GM21825 (cell line): ENCODE results near the gene KIF2A.

Source experiments
- ATAC-seq: cut with Tn5 transposase; IDR thresholded peaks from one replicate; pipeline ENCODE4 v1.9.1; 2021; ENCODE audit warnings: mild to moderate bottlenecking, moderate library complexity; ENCODE audit not compliant: unreplicated experiment

KIF2A gene

DNA sequence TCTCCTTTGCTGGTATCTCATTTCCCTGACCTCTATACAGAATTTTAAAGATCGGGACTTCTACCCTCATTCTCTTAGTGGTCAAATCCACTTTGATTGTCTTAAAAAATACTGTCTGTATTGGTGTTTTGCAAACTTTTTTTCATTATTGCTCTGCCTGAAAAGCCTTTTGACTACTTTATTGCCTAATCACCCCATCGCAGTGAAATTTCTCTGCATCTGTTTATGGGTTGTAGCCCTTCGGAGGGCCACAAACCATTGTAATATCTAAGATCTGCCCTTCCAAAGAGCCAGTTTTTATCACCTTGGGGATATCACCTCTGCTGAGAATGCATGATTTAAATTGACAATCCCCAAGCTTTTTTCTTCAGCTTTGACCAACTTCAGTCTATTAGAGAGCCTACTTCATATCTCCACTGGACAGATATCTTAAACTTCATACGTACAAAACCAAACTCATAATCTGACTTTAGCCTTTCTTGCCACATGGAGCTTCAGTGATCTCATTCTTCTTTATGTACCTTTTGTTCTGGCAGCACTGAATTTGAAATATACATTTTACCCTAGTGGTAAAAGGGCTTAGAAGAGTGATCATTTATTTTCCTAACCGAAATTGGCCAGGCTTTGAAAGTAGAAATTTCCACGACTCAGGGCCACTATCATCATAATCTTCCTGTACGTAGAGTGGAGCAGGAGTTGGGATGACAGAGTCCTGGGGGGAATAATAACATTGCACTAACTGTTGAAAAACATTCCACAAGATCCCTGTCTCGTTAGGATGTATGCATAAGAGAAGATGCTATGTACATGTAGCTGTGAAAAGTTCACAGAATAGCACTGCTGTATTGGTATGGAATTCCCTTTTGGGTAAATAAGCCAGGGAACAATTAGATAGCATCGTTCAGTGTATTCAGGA is 21.4 kb downstream of the KIF2A start:
- no peak for ATAC-seq

- no peak for ATAC-seq
These were observed 22.9 kb downstream of the KIF2A start for GRCh38 chr5:62328772-62329491.

DNA sequence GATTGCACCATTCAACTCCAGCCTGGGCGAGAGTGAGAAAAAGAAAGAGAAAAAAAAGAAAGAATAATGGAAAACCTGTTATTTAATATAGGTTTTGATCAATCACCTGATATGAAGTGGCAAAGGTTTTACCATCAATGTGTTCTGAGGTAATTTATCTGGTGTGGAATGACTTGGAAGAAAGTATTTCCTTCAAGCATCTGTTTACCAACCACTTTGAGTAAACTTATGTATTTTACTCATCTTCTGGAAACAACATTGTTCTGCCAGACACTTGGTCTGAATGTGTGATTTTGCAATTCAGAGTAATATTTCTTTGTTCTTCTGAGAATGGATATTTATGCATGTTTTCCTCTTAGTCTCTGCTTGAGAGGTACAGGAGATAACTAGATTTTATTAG is 24.3 kb downstream of the KIF2A start:
- ATAC-seq, result no peak

DNA sequence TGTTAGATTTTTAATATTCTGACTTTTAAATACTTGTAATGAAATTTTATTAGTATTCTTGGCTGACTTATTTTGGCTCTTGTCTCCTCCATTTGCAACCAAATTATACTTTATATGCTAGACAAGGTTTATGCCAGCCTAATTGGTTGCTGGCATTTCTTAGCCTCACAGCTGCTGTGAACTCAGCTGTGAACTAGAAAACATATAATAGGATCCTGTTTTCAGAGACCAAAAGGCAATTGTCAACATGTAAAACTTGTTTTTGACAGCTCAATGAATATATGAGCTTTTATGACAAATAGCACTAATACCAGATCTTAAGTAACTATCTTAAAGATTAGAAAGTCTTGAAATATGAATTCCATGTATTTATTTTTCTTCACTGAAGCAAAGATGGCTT is 25.9 kb downstream of the KIF2A start:
- no peak for ATAC-seq

DNA sequence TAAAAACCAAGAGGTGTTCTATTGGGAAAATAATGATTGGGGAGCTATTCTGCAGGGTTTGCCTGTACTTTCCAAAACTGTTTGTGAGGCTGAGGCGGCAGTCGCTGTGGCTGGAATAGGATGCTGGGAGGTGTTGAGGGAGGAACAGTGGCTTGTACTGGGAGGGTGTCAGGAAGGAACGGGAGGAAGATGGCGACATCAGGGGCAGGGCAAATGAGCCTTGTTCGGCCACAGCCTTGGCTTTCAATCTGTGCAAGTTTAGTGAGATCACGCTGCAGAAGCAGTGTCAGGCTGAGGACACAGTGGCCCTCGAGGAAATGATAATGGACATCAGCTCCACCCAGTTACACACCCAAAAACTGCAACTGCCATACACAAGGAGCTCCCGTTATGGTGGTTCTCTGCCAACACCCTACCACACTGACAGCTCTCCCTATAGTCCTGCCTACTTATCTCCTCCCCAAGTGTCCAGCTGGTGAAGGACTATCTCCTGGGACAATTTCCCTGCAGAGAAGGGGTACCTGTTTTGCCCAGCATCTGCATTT is 27.3 kb downstream of the KIF2A start:
- no peak for ATAC-seq

- no peak for ATAC-seq
These were observed 28.1 kb downstream of the KIF2A start for GRCh38 chr5:62334082-62334481.

DNA sequence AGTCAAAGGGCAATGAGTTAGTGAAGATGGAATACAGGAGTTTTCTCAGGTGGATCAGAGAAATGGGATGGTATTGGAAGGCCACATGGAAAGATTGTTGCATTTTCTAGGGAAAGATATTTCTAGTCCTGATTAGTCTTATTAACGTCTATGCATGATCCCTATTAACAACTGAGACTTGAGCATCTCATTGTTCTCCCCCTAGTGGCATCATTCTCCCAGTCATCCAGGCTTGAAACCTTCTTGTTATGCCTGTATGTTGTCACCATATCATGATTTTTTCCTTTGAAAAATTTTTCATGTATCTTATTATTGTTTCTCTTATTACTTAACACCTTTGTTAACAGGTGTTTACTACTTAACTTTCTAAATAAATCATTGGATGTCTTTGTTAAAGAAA is 34.4 kb downstream of the KIF2A start:
- no peak for ATAC-seq

- no peak for ATAC-seq
These were observed 35.0 kb downstream of the KIF2A start for GRCh38 chr5:62340979-62341378.

DNA sequence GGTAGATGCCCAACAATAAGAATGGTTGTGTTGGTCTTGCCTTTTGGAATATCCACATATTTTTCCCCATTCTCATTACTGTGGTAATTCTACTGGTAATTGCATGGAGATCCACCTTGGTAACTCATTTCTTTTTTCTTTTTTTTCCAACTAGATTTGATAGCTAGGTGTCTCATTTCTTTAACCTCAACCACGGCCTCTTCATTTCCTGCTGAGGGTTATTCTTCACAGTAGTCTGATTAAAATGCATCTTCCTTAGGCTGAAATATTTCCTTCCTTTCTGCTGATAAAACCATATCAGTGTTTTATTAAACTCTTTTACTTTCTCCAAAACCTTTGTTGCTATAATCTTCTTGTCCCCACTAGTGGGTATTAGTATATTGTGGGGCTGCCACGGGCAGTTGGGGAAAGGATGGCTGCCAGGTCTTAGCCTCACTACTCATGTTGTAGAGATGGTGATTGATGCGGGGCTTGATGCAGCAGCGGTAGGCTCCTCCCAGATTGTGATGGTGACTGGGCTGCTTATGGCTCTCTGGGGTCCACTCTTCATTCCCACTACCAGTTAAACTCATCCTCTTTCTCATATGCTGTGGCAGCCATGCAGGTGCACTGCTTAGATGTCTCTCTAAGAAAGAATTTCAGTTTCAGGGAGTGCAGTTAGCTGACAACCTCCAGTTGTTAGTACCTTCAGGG is 35.9 kb downstream of the KIF2A start:
- ATAC-seq, result peak; percentile 80

- peak; percentile 42 for ATAC-seq
These were observed 36.5 kb downstream of the KIF2A start for GRCh38 chr5:62342476-62342837.

DNA sequence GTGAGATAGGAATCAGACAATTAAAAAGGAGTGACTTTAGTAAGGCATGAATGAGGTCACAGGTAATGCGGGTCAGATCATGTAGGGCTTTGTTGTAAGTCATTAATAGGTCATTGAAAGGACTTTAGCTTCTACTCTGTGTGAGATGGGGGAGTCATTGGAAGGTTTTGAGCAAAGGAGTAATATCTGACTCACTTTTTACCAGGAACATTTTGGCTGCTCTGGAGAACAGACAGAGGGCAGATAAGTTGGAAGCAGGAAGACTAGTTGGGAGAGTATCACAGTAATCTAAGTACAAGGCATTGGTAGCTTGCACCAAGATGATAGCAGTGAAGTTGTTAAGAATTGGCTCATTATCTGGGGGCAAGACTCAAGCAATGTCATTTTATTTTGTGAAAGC is 37.4 kb downstream of the KIF2A start:
- ATAC-seq, result no peak

DNA sequence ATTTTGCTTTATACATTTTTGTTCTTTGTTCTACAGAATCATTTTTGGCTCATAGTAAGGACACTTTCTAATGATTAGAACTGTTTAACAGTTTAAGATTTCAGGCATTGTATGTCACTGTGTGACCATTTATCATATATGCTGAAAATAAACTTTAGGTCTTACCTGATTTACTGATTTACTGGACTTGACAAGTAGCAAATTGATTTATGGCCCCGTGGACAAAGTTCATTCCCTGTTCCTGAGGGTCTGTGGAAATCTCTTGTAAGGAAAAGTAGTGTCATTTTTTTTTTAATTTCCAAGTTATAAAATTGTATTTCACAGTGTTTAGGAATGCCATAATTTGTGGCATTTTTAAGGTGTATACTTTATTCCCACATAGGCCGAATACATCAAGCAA is 40.7 kb downstream of the KIF2A start:
- ATAC-seq, result no peak

DNA sequence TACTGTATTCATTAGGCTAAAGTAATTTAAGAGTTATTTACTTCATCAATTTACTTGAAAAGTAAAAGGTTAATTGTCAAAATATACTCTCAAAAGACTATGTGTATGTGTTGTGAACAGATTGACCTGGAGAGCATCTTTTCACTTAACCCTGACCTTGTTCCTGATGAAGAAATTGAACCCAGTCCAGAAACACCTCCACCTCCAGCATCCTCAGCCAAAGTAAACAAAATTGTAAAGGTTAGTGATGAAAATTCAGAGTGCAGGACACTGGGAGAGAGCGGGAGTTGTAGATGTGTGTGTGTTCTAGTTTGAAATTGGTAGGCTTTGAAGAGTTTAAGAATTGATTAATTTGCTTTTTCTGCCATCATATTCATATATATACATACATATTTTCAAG is 41.9 kb downstream of the KIF2A start:
- ATAC-seq, result no peak

DNA sequence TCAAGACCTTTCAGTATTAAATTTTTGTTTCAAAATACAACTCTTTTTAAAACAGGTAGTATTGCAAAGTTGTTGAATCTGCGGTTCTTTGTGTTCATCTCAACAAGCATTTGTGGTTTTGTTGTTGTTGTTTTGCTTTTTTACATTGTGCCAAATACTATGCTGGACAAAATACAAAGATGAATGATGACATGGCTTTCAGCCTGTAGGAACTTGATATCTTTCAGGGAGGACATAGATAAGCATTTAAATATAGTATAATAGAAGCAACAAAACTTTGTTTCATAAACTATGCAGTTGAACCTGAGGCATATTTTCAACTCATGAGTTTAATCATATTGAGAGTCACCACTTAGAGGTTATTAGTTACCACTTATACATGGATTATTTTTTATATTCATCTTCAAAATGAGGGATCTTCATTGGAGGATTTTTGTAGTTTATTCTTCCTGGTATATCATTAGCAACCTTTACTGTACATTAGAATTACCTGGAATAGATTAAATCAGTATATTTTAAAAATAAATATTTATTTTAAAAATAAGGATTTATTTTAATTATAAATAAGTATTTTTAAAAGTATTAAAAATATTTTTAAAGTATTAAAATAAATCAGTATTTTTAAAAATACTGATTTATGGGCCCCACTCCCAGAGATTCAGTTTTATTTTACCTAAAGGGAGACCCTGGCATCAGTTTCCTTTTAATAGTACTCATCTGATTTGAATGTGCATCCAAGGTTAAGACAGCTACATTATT is 42.9 kb downstream of the KIF2A start:
- ATAC-seq, result no peak

GRCh38 chr5:62354028-62354874 is 48.2 kb downstream of the KIF2A start:
- ATAC-seq, result peak; percentile 75

DNA sequence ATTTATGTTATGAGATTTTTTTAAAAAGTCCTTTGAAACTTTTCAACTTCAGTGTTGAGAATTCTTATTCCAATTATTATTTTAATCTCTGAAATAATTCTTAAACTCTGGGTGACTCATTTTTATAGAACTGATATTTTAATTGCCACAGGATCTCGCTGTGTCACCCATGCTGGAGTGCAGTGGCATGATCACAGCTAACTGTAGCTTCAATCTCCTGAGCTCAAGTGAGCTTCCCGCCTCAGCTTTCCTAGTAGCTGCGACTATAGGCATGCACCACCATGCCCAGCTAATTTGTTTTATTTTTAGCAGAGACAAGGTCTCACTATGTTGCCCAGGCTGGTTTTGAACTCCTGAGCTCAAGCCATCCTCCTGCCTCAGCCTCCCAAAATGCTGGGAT is 56.7 kb downstream of the KIF2A start:
- no peak for ATAC-seq

DNA sequence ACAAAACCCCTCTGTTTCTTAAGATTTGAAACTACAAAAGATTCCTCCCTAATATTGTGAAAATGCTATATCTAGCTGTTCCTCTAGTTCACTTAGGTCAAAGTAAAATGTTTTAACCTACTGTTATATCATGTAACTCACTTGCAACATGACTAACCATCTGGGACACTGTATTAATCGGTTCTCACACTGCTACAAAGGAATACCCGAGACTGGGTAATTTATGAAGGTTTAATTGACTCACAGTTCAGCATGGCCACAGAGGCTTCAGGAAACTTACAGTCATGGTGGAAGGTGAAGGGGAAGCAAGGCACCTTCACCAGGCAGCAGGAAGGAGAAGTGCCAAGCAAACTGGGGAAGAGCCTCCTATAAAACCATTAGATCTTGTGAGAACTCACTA is 63.0 kb downstream of the KIF2A start:
- no peak for ATAC-seq

- no peak for ATAC-seq
These were observed 65.4 kb downstream of the KIF2A start for GRCh38 chr5:62371409-62371808.

- no peak for ATAC-seq
These were observed 66.6 kb downstream of the KIF2A start for GRCh38 chr5:62372600-62372999.

DNA sequence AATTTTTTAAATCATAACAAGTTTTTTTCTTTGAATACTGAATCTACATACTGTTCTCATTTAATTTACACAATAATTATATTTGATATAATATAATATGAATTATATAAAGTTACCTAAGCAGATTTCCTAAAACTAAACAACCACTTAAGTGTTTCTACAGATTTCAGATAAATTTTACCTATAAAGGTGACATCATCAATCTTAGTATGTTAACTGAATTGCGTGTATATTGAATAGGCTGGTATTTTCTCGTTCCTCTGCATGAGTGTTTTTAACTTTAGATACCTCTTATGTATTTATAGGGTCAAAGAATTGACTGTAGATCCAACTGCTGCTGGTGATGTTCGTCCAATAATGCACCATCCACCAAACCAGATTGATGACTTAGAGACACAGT is 67.4 kb downstream of the KIF2A start:
- ATAC-seq, result no peak
